SU-DHL-6 (cell line): ENCODE measurements around the gene SERPINI1.

Experiments used
- H2AFZ ChIP-seq: fragments of 200-600 bp; sonication (generic); 2 replicates; pipeline ENCODE4 v1.6.1; 2014; ENCODE audit warnings: low read depth, mild to moderate bottlenecking, moderate library complexity, mixed read lengths, antibody characterized with exemption, low read length; ENCODE audit not compliant: severe bottlenecking
- H3F3A ChIP-seq: fragments of 200-600 bp; shearing (Covaris generic); 2 replicates; pipeline ENCODE4 v1.6.0; 2016; ENCODE audit warnings: antibody characterized with exemption, mild to moderate bottlenecking; ENCODE audit not compliant: insufficient read depth
- H3K27ac ChIP-seq: fragments of 200-600 bp; sonication (generic); 2 replicates; pipeline ENCODE4 v1.5.1; 2016; ENCODE audit warnings: low read depth, mild to moderate bottlenecking, low read length, moderate library complexity, mixed read lengths
- H3K27me3 ChIP-seq: fragments of 200-600 bp; sonication (generic), shearing (Covaris generic); 2 replicates; pipeline ENCODE4 v1.6.0; 2014; ENCODE audit warnings: mild to moderate bottlenecking, low read length
- H3K36me3 ChIP-seq: fragments of 200-600 bp; sonication (generic); 2 replicates; pipeline ENCODE4 v1.6.1; 2014; ENCODE audit warnings: mild to moderate bottlenecking, low read length, mixed read lengths
- H3K4me2 ChIP-seq: fragments of 300-600, 200-600 bp; shearing (Covaris generic), sonication (generic); 2 replicates; pipeline ENCODE4 v1.6.0; 2014; ENCODE audit warnings: low read length, low read depth, mild to moderate bottlenecking; ENCODE audit not compliant: poor library complexity, severe bottlenecking
- H3K4me3 ChIP-seq: fragments of 200-600 bp; sonication (generic); 2 replicates; pipeline ENCODE4 v1.5.1; 2014; ENCODE audit warnings: antibody characterized with exemption, low read length, mild to moderate bottlenecking, mixed read lengths; ENCODE audit not compliant: insufficient read depth, poor library complexity, severe bottlenecking
- H3K79me2 ChIP-seq: fragments of 200-600 bp; sonication (generic); 2 replicates; pipeline ENCODE4 v1.6.1; 2014; ENCODE audit warnings: mild to moderate bottlenecking, low read length, moderate library complexity; ENCODE audit not compliant: insufficient read depth
- H3K9ac ChIP-seq: fragments of 200-600 bp; sonication (generic); 2 replicates; pipeline ENCODE4 v1.7.0; 2014; ENCODE audit warnings: mild to moderate bottlenecking, low read length
- H3K9me2 ChIP-seq: fragments of 200-600 bp; sonication (generic); replicated peaks from 2 replicates; pipeline ENCODE4 v1.6.1; 2014; ENCODE audit warnings: low read length; ENCODE audit not compliant: insufficient read depth
- H3K9me3 ChIP-seq: fragments of 200-600 bp; sonication (generic); 2 replicates; pipeline ENCODE4 v1.6.1; 2014; ENCODE audit warnings: low read length, mixed read lengths; ENCODE audit not compliant: insufficient read depth
- H4K20me1 ChIP-seq: fragments of 200-600 bp; sonication (generic); 2 replicates; pipeline ENCODE4 v1.6.1; 2014; ENCODE audit warnings: low read depth, mild to moderate bottlenecking, antibody characterized with exemption, low read length, moderate library complexity, mixed read lengths
- EZH2phosphoT487 ChIP-seq: fragments of 200-600 bp; sonication (generic), shearing (Covaris generic); conservative IDR thresholded peaks from 2 replicates; pipeline ENCODE4 v1.6.1; 2018; ENCODE audit warnings: mild to moderate bottlenecking, antibody characterized with exemption, low read length, moderate library complexity, mixed read lengths
- TF ChIP-seq, protein P1 (sequence below): fragments of 200-600 bp; sonication (generic); IDR thresholded peaks from one replicate; pipeline ENCODE4 v1.5.1; 2017; ENCODE audit warnings: antibody characterized with exemption, mild to moderate bottlenecking, low read length, moderate library complexity; ENCODE audit not compliant: insufficient read depth, poor library complexity, severe bottlenecking

The SERPINI1 gene

DNA sequence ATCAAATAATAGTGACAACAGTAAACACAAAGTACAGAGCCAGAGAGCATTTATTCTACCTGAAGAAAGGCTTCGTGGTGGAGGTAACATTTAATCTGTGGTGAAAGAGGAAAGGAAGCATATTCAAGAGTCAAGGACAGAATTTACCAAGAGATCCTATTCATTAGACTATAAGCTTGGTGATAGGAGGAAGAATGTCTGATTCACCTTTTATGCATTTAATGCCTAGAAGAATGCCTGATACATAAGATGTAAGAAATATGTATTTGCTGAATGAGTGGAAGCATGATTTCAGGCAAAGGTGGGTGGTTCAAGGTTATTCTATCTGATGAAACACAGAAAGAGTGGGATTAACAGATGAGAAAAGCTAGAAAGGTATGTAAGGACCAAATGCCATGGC lies 119.8 kb downstream of the SERPINI1 start:
- Histone ChIP-seq H4K20me1 (no peaks in the 10 kb centered on the region), H3K9ac (no peak overlapping the region), H3K27me3 (no peaks in the 10 kb centered on the region), H2AFZ (no peak overlapping the region), H3F3A (no peaks in the 10 kb centered on the region), H3K36me3 (no peaks in the 10 kb centered on the region), H3K79me2 (no peaks in the 10 kb centered on the region), H3K9me3 (no peaks in the 10 kb centered on the region), H3K27ac (no peak overlapping the region), H3K4me2 (no peak overlapping the region), H3K9me2 (no peaks in the 10 kb centered on the region), H3K4me3 (no peak overlapping the region)
- TF ChIP-seq, protein P1, sequence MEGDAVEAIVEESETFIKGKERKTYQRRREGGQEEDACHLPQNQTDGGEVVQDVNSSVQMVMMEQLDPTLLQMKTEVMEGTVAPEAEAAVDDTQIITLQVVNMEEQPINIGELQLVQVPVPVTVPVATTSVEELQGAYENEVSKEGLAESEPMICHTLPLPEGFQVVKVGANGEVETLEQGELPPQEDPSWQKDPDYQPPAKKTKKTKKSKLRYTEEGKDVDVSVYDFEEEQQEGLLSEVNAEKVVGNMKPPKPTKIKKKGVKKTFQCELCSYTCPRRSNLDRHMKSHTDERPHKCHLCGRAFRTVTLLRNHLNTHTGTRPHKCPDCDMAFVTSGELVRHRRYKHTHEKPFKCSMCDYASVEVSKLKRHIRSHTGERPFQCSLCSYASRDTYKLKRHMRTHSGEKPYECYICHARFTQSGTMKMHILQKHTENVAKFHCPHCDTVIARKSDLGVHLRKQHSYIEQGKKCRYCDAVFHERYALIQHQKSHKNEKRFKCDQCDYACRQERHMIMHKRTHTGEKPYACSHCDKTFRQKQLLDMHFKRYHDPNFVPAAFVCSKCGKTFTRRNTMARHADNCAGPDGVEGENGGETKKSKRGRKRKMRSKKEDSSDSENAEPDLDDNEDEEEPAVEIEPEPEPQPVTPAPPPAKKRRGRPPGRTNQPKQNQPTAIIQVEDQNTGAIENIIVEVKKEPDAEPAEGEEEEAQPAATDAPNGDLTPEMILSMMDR, result no peak
- TF ChIP-seq EZH2phosphoT487, result no peak

DNA sequence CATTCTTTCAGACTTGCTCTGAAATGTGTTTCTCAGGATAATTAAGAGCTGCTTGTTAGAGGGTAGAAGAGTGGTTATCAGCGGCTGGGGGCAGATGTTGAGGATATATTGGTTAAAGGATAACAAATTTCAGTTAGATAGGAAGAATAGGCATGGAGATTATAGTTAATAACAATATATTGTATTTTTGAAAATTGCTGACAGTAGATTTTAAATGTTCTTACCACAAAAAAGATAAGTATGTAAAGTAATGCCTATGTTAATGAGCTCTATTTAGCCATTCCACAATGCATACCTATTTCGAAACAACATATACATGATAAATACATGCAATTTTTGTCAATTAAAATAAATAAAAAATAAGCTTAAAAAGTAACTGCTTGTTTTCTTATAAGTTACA lies 123.3 kb downstream of the SERPINI1 start:
- Histone ChIP-seq H3K9ac (no peak overlapping the region), H3K9me3 (no peaks in the 10 kb centered on the region), H3K4me2 (no peak overlapping the region), H3K4me3 (no peak overlapping the region), H2AFZ (no peak overlapping the region), H3K27me3 (no peaks in the 10 kb centered on the region), H3F3A (no peaks in the 10 kb centered on the region), H3K9me2 (no peaks in the 10 kb centered on the region), H4K20me1 (no peaks in the 10 kb centered on the region), H3K27ac (no peak overlapping the region), H3K79me2 (no peaks in the 10 kb centered on the region), H3K36me3 (no peaks in the 10 kb centered on the region)
- TF ChIP-seq, protein P1, result no peak
- TF ChIP-seq EZH2phosphoT487, result no peak

DNA sequence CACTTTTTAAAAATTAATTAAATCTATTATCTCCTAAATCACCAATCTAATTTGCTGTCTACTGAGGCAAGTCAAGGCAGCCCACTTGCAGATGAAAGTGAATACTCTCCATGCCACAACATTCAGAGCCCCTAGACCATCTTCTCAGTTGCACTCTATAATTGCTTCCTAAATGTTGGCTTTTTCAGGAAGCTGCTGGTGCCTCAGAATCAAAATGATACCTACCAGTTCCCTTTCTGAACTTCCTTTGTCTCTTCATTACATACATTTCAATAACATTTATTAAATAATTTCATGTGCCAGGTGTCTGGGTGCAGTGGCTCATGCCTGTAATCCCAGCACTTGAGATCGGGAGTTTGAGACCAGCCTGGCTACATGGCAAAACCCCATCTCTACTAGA lies 124.1 kb downstream of the SERPINI1 start:
- Histone ChIP-seq H3K9me3 (no peaks in the 10 kb centered on the region), H3K4me2 (no peak overlapping the region), H2AFZ (no peak overlapping the region), H4K20me1 (no peaks in the 10 kb centered on the region), H3K27ac (no peak overlapping the region), H3K79me2 (no peaks in the 10 kb centered on the region), H3K27me3 (no peaks in the 10 kb centered on the region), H3F3A (no peaks in the 10 kb centered on the region), H3K9ac (no peak overlapping the region), H3K4me3 (no peak overlapping the region), H3K9me2 (no peaks in the 10 kb centered on the region), H3K36me3 (no peaks in the 10 kb centered on the region)
- TF ChIP-seq, protein P1, result no peak
- no peak for TF ChIP-seq EZH2phosphoT487

DNA sequence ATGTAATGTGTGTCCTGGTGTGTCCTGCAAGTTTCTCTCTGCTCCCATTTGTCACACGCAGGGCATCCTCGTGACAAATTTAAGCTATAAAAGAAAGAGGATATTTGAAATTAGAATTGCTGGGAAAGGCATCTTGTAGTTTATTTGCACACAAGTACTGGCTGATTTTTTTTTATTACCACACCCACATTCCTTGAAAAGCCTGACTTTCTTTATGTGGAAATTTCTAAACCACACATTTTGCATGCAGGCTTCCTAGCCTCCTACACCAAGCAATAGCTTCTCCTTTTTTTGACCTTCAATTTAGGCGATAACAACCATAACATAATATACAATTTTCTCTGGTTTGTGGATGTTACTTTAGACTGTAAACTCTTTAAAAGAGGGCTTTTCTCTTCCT lies 126.1 kb downstream of the SERPINI1 start:
- no peaks in the 10 kb centered on the region for H3F3A ChIP-seq
- H3K9ac ChIP-seq, result no peak overlapping the region
- no peaks in the 10 kb centered on the region for H3K9me3 ChIP-seq
- no peak for TF ChIP-seq EZH2phosphoT487
- TF ChIP-seq, protein P1, result no peak
- H4K20me1 ChIP-seq, result no peaks in the 10 kb centered on the region
- H3K4me3 ChIP-seq, result no peak overlapping the region
- H3K4me2 ChIP-seq, result no peak overlapping the region
- H3K27me3 ChIP-seq, result no peaks in the 10 kb centered on the region
- no peaks in the 10 kb centered on the region for H3K9me2 ChIP-seq
- no peak overlapping the region for H2AFZ ChIP-seq
- no peaks in the 10 kb centered on the region for H3K36me3 ChIP-seq
- H3K79me2 ChIP-seq, result no peaks in the 10 kb centered on the region
- no peak overlapping the region for H3K27ac ChIP-seq
